GM21447 (cell line): ENCODE data around the gene BMERB1.

Experiments
- ATAC-seq: cut with Tn5 transposase; IDR thresholded peaks from one replicate; pipeline ENCODE4 v1.9.1; 2021; ENCODE audit not compliant: unreplicated experiment

BMERB1 gene

DNA sequence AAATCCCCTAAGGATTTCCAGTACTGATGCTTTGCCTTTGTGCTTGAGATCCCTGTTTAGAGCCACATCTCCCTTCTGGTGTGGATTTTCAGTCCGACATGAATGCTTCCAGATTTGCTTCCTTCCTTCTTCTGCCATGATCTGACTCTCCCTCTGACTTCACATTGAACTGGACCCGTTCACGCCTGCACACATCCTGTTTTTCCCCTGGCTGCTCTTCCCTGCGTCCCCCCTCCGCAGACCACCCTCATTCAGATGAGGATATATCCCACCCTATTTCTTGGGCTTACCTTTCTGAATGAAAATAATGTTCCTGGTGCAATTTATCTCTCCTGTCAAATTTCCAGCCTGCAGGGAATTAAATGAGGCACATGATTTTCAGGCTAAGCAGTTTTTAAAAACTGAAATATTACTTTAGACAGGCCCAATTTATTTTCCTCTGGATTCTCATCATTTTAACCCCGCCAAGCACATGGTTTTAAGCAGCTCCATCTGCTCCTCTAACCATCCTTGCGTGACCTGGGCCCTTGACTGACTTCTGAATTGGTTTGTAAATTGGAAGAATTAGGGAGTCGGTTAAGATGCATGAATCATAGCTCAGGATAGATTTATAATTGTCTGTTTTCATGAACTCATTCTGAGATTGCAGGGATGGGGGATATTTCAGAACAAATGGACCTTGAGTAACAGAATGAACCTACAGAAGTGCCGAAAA is 59.2 kb downstream of the BMERB1 start:
- ATAC-seq, result no peak

DNA sequence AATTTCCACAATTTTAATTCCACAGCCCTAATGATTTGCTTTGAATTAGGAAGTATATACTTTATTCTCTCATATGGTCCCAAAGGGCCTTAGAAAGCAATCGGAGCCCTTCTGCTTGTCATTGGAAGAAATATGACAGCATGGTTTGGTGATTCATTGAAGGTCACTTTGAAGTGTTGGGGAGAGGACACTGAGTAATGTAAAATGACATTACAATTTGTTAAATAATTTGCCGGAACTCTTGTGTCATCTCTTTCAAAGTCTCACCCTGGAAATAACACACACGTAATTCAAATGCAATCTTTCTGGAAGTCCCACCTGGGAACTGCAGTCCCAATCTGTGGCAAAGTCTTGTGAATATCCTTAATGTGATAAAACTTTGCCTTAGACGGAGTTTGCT is 59.8 kb downstream of the BMERB1 start:
- no peak for ATAC-seq

DNA sequence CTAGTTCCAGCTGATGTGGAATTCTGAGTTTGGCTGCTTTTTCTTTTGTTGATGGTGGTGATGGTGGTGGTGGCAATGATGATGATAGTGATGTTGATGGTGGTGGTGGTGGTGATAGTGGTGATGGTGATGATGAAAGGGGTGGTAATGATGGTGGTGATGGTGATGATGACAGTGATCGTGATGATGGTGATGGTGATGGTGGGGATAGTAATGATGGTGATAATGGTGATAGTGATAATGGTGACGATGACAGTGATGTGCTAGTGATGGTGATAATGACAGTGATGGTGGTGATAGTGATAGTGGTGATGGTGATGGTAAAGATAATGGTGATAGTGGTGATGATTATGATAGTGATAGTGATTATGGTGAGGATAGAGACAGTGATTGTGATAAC is 61.5 kb downstream of the BMERB1 start:
- ATAC-seq, result no peak

DNA sequence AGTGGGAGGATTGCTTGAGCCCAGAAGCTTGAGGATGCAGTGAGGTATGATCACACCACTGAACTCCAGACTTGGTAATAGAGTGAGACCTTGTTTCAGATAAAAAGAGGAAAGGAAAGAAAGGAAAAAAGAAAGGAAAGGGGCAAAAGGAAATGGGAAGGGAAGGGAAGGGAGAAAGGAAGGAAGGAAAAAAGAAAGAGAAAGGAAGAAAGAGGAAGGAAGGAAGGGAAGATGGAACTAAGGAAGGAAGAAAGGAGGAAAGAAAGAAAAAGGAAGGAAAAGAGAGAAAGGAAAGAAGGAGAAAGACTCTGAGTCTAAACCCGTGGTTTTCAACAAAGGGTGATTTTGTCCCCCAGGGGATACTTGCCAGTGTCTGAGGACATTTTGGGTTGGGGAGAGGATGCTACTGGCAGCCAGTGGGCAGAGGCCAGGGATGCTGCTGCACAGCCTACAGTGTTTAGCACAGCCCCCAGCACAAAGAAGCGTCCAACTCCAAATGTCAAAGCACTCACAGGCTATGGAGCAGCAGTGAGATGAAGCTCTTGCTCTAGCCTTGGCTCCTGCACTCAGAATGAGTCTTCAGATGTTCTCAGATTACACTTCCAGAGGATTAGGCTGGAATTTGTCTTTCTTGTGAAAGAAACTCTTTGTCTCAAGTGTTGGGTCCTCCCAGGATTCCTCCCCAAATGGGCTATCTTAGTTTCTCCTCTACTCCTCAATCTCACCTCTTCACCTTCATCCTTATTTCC is 64.2 kb downstream of the BMERB1 start:
- ATAC-seq, result no peak

DNA sequence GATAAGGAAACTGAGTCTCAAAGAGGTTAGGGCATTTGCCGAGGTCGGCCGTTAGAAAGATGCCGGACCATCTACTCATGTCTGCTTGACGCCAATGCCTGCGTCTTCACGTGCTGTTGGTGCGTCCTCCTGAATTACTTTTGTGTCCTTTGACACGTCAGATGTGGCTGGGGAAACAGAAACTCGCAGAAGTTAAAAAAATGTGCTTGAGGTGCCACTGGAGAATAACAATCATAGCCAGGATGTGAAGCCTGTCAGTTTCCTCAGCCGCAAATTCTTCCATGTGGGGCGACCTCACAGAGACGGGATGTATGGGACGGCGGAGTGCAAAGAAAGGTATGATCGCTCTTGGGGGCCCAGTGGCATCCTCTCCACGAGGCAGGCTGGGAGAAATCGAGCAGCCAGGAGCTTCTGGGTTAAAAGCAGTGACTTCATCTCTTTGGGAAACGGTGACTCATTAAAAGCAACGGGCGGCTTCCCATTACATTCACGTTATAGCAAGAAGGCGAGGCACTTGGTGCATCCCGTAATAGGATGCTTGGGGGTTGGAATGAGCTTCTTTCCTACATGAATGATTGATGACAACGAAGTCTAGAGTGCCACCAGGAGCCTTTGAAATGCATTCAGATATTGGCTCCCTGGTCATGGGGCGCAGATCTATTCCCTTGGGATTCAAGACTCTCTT is 67.8 kb downstream of the BMERB1 start:
- ATAC-seq, result no peak

DNA sequence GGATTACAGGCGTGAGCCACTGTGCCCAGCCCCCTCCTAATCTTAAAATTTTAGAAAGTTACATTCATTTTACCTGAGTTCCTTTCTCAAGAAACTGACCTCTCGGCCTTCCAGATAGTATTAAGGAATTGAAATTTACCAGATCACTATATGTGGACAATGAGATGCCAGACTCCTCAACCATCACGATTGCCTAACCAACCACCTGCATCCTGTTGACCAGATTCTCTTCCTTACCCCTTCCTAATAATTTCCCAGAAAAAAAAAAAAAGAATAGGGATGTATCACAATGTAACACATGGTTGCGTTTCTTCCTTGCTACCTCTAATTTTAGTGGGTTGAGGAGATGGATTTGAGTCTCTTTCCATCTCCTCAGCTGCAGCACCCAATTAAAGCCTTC is 72.1 kb downstream of the BMERB1 start:
- ATAC-seq, result no peak

DNA sequence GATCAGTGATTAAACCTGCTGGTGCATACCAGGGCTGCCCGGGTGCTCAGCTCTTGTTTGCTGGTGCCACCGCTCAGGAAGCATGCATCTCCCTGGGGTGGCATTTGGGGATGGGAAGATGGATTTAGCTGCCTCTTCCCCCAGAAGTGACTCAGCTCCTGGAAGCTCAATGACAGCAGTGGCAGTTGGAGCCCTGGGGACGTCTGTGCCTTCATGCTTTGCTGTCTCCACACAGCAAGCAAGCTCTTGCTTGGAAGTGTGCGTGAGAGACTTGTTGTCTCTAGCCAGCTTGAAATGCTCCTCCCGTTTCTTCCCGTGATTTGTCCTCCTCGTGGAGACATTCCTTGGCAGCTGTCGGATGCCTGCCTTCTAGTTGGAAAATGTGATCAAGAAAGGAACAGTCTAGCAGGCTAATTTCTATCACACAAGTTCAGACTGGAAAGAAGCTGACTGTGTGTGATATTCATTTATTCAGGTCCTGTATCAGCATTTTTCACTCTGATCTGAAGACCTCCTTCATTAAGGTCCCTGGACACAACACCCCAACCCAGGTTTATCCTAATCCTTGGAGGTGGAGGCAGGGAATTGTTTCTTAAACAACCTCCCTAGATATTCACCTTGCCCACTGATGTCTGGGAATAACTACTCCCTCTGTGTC is 73.0 kb downstream of the BMERB1 start:
- ATAC-seq, result no peak

DNA sequence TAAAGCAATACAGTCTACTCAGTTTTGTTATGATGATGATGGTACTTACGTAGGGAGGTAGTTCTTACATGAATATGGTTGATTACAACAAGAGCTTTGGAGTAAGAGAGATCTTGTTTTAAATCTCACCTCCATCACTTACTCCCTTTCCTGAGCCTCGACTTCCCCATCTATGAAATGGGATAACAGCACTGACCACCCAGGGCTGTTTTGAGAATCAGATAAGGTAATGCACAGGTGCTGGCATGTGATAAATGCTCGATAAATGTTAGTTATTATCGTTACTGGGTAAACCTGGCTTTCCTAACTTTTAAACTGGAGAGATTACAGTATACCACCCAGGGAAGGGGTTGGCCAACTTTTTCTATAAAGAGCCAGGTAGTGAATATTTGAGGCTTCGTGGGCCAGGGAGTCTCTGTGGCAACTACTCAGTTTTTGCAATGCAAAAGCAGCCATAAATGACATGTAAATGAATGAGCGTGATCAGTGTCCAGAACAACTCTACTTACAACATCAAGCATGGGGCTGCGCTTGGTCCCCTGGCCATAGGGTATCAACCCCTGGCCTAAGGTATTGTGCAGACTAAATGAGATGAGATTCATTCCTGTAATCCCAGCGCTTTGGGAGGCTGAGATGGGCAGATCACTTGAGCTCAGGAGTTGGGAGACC is 73.7 kb downstream of the BMERB1 start:
- ATAC-seq, result no peak

DNA sequence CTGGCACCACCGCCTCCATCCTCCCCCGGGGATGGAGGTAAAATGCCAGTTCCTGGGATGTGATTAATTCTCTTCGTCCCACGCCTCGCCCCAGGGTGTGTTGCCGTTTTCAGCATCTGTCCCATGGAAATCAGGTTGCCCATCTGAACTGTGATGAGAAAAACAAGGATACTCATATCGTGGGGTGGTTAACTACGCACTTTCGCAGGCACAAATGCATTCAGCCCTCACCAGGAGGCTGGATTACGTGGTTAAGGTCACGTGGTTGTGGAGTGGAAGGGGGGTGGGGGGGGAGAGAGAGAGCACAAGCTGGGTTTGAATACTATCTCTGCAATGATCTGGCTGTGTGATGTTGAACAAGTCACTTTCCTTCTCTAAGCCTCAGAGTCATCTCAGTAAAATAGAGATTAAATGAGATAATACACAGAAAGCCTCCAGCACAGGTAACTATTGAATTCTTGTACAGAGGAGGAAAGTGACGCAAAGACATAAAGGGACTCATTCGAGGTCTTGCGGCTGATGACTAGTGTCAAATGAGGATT is 74.7 kb downstream of the BMERB1 start:
- no peak for ATAC-seq

DNA sequence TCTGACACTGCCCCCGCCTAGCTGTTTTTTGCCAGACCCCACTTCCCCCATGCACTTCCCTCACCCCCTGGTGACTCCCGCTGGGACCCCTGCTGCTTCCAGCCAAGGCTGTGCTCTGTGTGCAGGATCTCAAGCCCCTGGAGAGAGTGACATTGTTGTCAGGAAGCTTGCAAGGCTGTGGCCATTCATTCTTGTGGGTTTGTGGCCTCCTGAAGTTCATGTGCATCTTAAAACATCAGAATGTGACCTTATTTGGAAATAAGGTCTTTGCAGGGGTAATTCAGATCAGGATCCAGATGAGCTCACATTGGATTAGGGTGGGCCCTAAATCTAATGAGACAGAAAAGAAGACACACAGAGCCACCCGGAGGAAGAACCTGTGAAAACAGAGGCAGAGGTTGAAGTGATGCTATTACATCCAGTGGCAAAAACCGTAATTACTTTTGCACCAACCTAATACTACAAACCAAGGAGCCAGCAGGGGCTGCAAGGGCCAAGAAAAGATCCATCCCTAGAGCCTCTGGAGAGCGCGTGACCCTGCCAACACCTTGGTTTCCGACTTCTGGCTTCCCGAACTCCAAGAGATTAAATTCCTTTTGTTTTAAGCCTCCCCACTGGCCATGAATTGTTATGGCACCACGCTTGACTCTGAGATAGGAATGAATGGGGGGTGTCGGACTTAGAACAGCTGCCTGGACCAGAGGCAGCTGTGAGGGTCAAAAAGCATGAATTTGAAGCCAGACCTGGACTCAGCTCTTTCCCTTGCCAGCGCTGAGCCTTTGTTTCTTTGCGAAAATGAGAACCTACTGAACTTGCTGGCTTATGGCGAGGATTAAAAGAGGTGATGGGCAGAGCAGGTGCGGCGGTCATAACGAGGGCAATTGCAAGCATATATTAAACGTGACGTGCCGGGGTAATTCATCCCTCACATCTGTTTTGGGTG is 75.5 kb downstream of the BMERB1 start:
- no peak for ATAC-seq

DNA sequence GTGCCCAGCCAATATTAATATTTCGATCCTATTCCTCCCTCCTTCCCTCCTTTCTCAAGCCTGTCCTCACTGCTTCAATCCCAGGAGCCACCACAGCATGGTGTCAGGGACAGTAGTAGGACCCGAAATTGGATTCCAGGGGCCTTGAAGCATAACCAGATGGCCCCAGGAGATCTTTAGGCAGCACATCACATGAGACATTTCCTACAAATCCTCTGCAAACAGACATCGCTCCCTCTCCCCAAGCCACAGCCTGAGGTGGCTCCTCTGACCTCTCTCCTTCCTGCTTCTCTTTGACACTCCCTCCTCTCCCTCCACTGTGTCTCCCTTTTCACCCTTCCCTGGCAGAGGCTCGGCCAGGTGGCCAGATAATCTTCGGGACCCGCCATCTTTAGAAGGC is 76.6 kb downstream of the BMERB1 start:
- no peak for ATAC-seq

DNA sequence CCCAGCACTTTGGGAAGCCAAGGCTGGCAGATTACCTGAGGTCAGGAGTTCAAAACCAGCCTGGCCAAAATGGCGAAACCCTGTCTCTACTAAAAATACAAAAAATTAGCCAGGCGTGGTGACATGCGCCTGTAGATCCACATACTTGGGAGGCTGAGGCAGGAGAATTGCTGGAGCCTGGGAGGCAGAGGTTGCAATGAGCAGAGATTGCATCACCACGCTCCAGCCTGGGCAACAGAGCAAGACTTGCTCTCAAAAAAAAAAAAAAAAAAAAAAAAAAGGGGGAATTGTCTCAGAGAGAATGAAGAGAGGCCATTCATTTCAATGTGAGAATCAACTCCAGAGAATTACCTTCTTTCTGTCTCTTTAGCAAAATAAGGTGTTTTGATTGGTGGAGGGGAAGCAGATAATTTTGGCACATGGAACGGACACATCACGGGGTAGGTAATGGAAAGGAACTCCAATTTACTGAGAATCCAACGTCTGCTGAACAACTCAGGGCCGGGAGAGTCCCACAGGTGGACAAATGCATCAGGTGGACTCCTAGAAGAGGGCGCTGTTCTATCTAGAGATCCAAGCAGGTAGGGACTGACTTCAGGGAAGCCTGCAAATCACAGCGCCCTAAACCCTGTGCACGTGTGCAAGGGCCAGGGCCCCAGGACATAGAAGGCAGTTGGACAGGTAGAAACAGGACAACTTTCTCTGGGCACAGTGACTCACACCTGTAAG is 77.5 kb downstream of the BMERB1 start:
- no peak for ATAC-seq

DNA sequence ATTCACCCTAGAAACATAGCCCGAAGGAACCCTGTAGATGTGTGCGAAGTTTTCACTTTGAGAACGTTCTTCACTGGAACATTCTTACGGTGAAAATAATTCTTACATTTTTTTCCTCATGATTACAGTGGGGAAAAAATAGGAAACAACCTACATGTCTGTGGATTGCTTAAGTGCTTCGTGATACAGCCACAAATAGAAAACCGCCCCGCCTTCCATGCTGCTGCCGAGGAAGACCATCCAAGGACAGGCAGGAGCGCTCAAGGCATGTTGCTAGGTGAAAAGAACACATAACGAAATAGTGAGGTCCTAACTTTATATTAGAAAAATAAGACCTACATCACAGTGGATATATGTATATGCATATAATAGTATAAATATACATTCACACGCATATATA is 78.8 kb downstream of the BMERB1 start:
- no peak for ATAC-seq

DNA sequence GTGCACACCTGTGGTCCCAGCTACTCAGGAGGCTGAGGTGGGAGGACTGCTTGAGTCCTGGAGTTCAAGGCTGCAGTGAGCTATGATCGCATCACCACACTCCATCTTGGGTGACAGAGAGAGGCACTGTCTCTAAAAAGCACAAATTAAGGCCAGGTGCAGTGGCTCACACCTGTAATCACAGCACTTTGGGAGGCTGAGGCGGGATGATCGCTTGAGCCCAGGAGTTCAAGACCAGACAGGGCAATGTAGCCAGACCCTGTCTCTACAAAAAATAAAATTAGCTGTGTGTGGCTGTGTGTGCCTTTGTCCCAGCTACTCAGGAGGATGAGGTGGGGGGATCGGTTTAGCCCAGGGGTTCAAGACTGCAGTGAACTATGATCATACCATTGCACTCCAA is 81.6 kb downstream of the BMERB1 start:
- ATAC-seq, result no peak

DNA sequence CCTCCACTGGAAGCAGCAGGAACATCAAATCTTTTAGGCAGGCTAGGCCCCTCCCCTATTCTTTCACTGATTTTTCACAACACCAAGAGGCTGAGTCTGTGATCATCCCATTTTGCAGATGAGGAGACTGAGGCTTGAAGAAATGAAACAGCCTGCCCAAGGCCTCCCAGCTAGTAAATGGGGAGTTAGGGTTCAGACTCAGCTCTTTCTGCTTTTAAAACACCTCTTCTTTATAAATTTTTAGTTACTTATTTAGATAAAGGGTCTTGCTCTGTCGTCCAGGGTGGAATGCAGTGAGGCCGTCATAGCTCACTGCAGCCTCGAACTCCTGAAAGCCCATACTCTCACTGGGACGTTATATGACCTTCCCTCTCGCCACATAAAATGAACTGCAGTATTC is 82.2 kb downstream of the BMERB1 start:
- ATAC-seq, result no peak

DNA sequence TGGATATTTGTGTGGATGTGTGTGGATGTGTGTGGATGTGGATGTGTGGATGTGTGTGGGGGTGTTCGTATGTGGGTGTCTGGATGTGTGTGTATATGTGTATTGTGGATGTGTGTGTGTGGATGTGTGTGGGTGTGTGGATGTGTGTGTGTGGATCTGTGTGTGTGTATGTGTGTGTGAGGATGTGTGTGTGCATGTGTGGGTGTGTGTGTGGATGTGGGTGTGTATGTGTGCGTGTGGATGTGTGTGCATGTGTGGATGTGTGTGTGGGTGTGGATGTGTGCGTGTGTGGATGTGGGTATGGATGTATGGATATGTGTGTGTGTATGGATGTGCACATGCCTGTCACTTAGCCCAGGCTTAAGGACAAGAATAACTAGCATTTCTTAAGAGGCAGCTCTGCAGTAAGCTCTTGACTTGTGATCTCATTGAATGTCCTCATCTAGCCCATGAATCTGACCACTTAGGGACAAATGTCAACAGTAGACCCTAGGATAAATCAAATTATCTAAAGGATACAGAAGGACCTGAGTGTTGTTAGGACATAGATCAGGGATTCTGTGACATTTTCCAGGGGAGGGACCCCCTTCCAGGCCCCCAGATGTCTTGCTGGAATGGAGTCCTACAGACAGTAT is 83.5 kb downstream of the BMERB1 start:
- no peak for ATAC-seq

DNA sequence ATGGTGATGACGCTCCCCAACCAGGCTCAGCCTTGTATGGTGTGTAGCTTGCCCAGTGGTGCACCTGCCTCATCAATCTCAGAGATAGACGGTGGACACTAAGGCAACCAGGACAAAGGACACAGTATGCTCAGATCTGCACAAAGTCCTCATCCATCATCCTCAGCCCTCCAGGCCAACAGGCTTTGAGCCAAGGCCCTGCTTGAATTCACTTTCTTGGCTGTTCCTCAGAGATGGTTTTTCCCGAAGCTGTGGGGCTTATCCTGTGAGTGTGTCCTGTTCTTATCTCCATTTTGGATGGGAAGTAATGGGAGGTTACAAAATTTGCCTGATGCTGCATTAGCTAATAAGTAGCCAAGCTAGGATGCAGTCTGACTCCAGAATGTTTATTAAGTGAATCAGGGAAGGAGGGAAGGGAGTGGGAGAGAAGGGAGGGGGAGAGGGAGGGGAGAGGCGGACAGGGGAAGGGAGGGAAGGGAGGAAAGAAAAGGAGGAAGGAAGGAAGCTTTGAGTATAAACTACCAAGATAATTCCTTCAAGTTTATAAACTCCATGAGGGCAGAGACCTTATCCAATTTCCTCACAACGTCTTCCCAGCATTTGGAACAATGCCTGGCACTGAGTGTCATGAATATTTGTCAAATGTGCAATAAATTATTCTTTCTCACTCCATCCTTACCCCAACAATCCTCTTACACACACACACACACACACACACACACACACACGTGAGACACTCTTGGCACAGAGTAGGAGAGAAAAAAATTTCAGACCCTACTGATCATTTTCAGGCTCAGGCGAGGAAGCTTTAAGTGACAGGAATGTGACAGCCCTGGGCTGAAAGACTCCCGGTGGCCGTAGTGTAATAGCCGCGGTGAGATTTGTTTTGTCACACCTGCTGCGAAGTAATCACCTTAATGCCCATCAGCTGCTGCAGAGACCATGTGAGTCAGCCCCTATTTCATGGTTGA is 84.3 kb downstream of the BMERB1 start:
- no peak for ATAC-seq
